Esophagus muscularis mucosa (tissue), 4 donors: ENCODE data around the gene GNAZ. TPM values are rescaled to one million over a fixed set of nuclear protein-coding genes. Genes with fewer than 3 reads are reported as not detected.

ENCODE experiments used
- DNase-seq: peaks from one replicate; pipeline ENCODE4 v3.0.0-alpha.2; 2017; ENCODE audit errors: extremely low spot score
- H3K27ac ChIP-seq, 4 donors: fragments of 200-600 bp; sonication (generic); replicated peaks in 1 of 4; 1 replicate in 3 of 4; 2 replicates in 1 of 4; pipeline ENCODE4 v1.5.1; 2016 to 2019; ENCODE audit warnings: mild to moderate bottlenecking in 1 of 4
- H3K27me3 ChIP-seq, 4 donors: fragments of 200-600 bp; sonication (generic); one replicate each; pipeline versions ENCODE4 v1.5.1 to v1.6.0; 2016 to 2019
- H3K36me3 ChIP-seq, 4 donors: fragments of 200-600 bp; sonication (generic); one replicate each; pipeline ENCODE4 v1.5.1; 2016 to 2019
- H3K4me1 ChIP-seq, 4 donors: fragments of 200-600 bp; sonication (generic); one replicate each; pipeline ENCODE4 v1.5.1; 2016 to 2019
- H3K4me3 ChIP-seq, 4 donors: fragments of 200-600 bp; sonication (generic); 1 replicate in 2 of 4; 2 replicates in 2 of 4; pipeline ENCODE4 v1.5.1; 2016 to 2019; ENCODE audit warnings: mild to moderate bottlenecking in 4 of 4, moderate library complexity in 1 of 4
- H3K9me3 ChIP-seq, 4 donors: fragments of 200-600 bp; sonication (generic); 1 replicate in 3 of 4; 2 replicates in 1 of 4; pipeline ENCODE4 v1.5.1; 2016 to 2019
- CTCF ChIP-seq, 3 experiments: fragments of 200-600 bp in 2 of 3; fragments of 450-650 bp in 1 of 3; sonication (generic) in 2 of 3; IDR thresholded peaks; one replicate each; pipeline ENCODE4 v1.5.1; 2017 to 2019; ENCODE audit warnings: antibody characterized with exemption in 3 of 3, mild to moderate bottlenecking in 2 of 3, moderate library complexity in 1 of 3
- EP300 ChIP-seq: sonication (generic); formaldehyde crosslinking; IDR thresholded peaks from one replicate; pipeline ENCODE4 v1.6.1; 2017; ENCODE audit warnings: antibody characterized with exemption
- POLR2A ChIP-seq: fragments of 450-650 bp; IDR thresholded peaks from one replicate; pipeline ENCODE4 v1.6.1; 2017; ENCODE audit warnings: antibody characterized with exemption, moderate library complexity, mild to moderate bottlenecking, low read depth
- POLR2AphosphoS5 ChIP-seq, 2 donors: sonication (generic); formaldehyde crosslinking; IDR thresholded peaks; one replicate each; pipeline ENCODE4 v1.6.1; 2017; ENCODE audit warnings: antibody characterized with exemption in 2 of 2
- whole genome bisulfite sequencing: methylation state at CpG from one replicate; pipeline ENCODE4 v1.1.5; 2018; 5-methylcytosine and 5-hydroxymethylcytosine counted together
- intact Hi-C: fragments of 100-400 bp; cut with DNase I; formaldehyde crosslinking; loops from one replicate; pipeline ENCODE4 v1.15.1; 2023
- total RNA-seq, 4 donors: library from RNA; depleted of rRNA; stranded (reverse); fragments of >200 nt; gene quantifications; one replicate each; pipeline versions ENCODE4 v1.1.0 to v1.2.1, GENCODE V29; 2016

The GNAZ gene
- total RNA-seq, 4 donors from 2014 or later = 51.7 to 79.5 (median 64.6) TPM

GRCh38 chr22:23067023-23067650, 3.2 kb upstream of the GNAZ start:
- 89% methylated on average over 3 of the region's 6 CpGs for WGBS
- intact Hi-C loops = no loop called here
- peaks cover 20 to 30% (median 27%) of the 10 kb centered on the region in 4 donors for H3K4me1 ChIP-seq
- H3K27ac ChIP-seq = no peak overlapping the region
- H3K4me3 ChIP-seq = no peak overlapping the region
- H3K9me3 ChIP-seq = no peaks in the 10 kb centered on the region
- TF ChIP-seq EP300 (no peak), CTCF (IDR thresholded peaks at IDR 0.05) (no peak), POLR2A (no peak), POLR2AphosphoS5 (IDR thresholded peaks at IDR 0.05) (no peak)
- H3K27me3 ChIP-seq = no peaks in the 10 kb centered on the region
- peak; percentile 29 for DNase-seq
- no peaks in the 10 kb centered on the region for H3K36me3 ChIP-seq

- no peak overlapping the region for H3K27ac ChIP-seq
- H3K4me1 ChIP-seq = peaks cover 20 to 36% (median 31%) of the 10 kb centered on the region in 4 donors
- TF ChIP-seq POLR2A (no peak), POLR2AphosphoS5 (IDR thresholded peaks at IDR 0.05) (no peak)
- DNase-seq = peak; percentile 37
- 85% methylated on average over 5 of the region's 5 CpGs for WGBS
- no peaks in the 10 kb centered on the region for H3K9me3 ChIP-seq
- no peak overlapping the region for H3K4me3 ChIP-seq
- no peaks in the 10 kb centered on the region for H3K36me3 ChIP-seq
- intact Hi-C loops = no loop called here
- H3K27me3 ChIP-seq = no peaks in the 10 kb centered on the region
Measured at GRCh38 chr22:23067691-23068090, 2.6 kb upstream of the GNAZ start.

GRCh38 chr22:23068096-23068831, 2.1 kb upstream of the GNAZ start:
- intact Hi-C loops = no loop called here
- WGBS = 86% methylated on average over 7 of the region's 8 CpGs

DNA sequence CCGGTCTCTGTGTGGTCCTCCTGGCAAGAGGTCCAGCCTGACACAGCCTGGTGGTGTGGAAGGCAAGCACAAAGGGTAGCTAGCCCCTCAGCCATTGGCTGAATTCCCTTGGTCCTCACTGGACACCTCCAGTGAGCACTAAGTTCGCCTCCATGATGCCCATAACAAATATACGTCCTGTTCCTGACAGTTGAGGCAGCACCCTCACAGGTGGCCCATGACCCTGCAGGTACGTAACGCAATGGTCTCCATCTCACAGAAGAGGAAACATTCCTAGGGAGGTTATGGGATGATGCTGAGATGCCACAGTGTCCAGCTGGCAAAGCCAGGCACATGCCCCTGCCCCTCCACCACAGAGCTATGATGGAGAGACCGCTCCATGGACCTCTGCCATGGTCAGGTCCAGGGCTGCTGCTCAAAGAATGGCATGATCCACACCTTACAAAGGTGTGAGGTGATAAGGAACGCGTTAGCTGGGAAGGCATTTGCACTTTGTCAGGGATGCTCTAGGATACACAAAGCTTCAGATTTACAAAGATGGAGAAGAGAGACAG, 1.4 kb upstream of the GNAZ start:
- H3K9me3 ChIP-seq = no peaks in the 10 kb centered on the region
- no peak overlapping the region for H3K27ac ChIP-seq
- intact Hi-C loops = no loop called here
- TF ChIP-seq CTCF (IDR thresholded peaks at IDR 0.05) (no peak), POLR2AphosphoS5 (IDR thresholded peaks at IDR 0.05) (no peak), EP300 (no peak), POLR2A (no peak)
- DNase-seq = no peak
- H3K27me3 ChIP-seq = no peaks in the 10 kb centered on the region
- peaks cover 0 to 4% (median 0%) of the 10 kb centered on the region in 4 donors for H3K36me3 ChIP-seq
- 80% methylated on average over 8 of the region's 8 CpGs for WGBS
- peaks cover 20 to 37% (median 31%) of the 10 kb centered on the region in 4 donors for H3K4me1 ChIP-seq
- no peak overlapping the region for H3K4me3 ChIP-seq

More at GRCh38 chr22:23068096-23068831, 2.1 kb upstream of the GNAZ start:
- Histone ChIP-seq H3K9me3 (no peaks in the 10 kb centered on the region), H3K36me3 (peaks cover 0 to 3% (median 0%) of the 10 kb centered on the region in 4 donors), H3K4me3 (no peak overlapping the region), H3K27me3 (no peaks in the 10 kb centered on the region), H3K27ac (no peak overlapping the region), H3K4me1 (peaks cover 20 to 37% (median 31%) of the 10 kb centered on the region in 4 donors)
- no peak for DNase-seq
- TF ChIP-seq POLR2AphosphoS5 (IDR thresholded peaks at IDR 0.05) (no peak), POLR2A (no peak), CTCF (IDR thresholded peaks at IDR 0.05) (no peak), EP300 (no peak)
